GM13976 (cell line): Measurements from ENCODE around the gene IFNA1.
A peak's percentile ranks its signal among the peaks of the same experiment; 100 is the strongest.

Source experiments
- DNase-seq: peaks from one replicate; pipeline ENCODE4 v3.0.0; 2012; ENCODE audit warnings: low spot score
- CTCF ChIP-seq: IDR thresholded peaks from 2 replicates; pipeline ENCODE4 v1.5.1; 2012; ENCODE audit warnings: borderline replicate concordance, mild to moderate bottlenecking; ENCODE audit not compliant: insufficient read depth; ENCODE audit errors: extremely low read depth, missing control alignments, control extremely low read depth
- in situ Hi-C: fragments of 300-500 bp; cut with MboI; formaldehyde crosslinking; loops from one replicate; pipeline ENCODE4 v1.12.0; 2022; ENCODE audit warnings: low sequenced_read_pairs, mixed read lengths, inconsistent platforms; ENCODE audit not compliant: unreplicated experiment

Gene IFNA1

GRCh38 chr9:21404146-21404545, 36.1 kb upstream of the IFNA1 start:
- in situ Hi-C loops = no loop called here
- DNase-seq = no peak
- no peak for TF ChIP-seq CTCF

- no peak for TF ChIP-seq CTCF
- in situ Hi-C loops = no loop called here
- no peak for DNase-seq
These were observed 31.4 kb upstream of the IFNA1 start, which contains the start of gene IFNA8 for GRCh38 chr9:21408817-21409216. IFNA8 (plus strand) TSS chr9:21409117; CDS start chr9:21409177, 60 bp downstream.

- no peak for DNase-seq
- in situ Hi-C loops = no loop called here
- no peak for TF ChIP-seq CTCF
These were observed 28.1 kb upstream of the IFNA1 start for GRCh38 chr9:21412107-21412506.

GRCh38 chr9:21413151-21413550, 27.1 kb upstream of the IFNA1 start:
- in situ Hi-C loops = no loop called here

GRCh38 chr9:21413624-21414023, 26.6 kb upstream of the IFNA1 start:
- no peak for DNase-seq
- peak; percentile 46 for TF ChIP-seq CTCF
- in situ Hi-C loops = no loop called here

More at GRCh38 chr9:21413151-21413550, 27.1 kb upstream of the IFNA1 start:
- no peak for TF ChIP-seq CTCF
- no peak for DNase-seq

GRCh38 chr9:21414220-21414940, 25.9 kb upstream of the IFNA1 start:
- TF ChIP-seq CTCF = no peak
- DNase-seq = no peak
- in situ Hi-C loops = no loop called here
